HG02571 (cell line): Measurements from ENCODE around the gene ANKRD30B.
"Not testable (repeated sequence)": the region's sequence is repeated elsewhere in the genome, so short reads cannot be mapped to it uniquely, and the experiment has no call there.

Experiments used
- ATAC-seq: cut with Tn5 transposase; IDR thresholded peaks from one replicate; pipeline ENCODE4 v1.9.1; 2021; ENCODE audit warnings: mild to moderate bottlenecking, moderate library complexity; ENCODE audit not compliant: unreplicated experiment

The ANKRD30B gene

GRCh38 chr18:14841607-14842006, 93.6 kb downstream of the ANKRD30B start:
- not testable (repeated sequence) for ATAC-seq

DNA sequence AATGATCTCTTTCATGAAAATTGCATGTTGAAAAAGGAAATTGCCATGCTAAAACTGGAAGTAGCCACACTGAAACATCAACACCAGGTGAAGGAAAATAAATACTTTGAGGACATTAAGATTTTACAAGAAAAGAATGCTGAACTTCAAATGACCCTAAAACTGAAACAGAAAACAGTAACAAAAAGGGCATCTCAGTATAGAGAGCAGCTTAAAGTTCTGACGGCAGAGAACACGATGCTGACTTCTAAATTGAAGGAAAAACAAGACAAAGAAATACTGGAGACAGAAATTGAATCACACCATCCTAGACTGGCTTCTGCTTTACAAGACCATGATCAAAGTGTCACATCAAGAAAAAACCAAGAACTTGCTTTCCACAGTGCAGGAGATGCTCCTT, 103.6 kb downstream of the ANKRD30B start:
- not testable (repeated sequence) for ATAC-seq

GRCh38 chr18:14855634-14856033, 107.7 kb downstream of the ANKRD30B start:
- ATAC-seq: not testable (repeated sequence)

DNA sequence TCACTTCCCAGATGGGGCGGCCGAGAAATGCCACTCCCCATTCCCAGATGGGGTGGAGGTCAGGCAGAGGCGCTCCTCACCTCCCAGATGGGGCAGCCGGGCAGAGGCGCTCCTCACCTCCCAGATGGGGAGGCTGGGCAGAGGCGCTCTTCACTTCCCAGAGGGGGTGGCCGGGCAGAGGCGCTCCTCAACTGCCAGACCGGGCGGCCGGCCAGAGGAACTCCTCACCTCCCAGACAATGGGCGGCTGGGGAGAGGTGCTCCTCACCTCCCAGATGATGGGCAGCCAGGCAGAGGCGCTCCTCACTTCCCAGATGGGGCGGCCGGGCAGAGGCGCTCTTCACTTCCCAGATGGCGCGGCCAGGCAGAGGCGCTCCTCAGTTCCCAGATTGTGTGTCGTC, 108.3 kb downstream of the ANKRD30B start:
- ATAC-seq: not testable (repeated sequence)

GRCh38 chr18:14858514-14858913, 110.5 kb downstream of the ANKRD30B start:
- not testable (repeated sequence) for ATAC-seq

DNA sequence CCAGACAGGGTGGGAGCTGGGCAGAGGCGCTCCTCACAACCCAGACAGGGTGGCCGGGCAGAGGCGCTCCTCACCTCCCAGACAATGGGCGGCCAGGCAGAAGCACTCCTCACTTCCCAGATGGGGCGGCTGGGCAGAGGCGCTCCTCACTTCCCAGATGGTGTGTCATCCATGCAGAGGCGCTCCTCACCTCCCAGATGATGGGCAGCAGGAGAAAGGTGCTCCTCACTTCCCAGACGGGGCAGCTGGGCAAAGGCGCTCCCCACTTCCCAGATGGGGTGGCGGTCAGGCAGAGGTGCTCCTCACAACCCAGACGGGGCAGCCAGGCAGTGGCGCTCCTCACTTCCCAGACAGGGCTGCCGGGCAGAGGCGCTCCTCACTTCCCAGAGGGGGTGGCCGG, 112.0 kb downstream of the ANKRD30B start:
- ATAC-seq: not testable (repeated sequence)

- ATAC-seq: not testable (repeated sequence)
Measured at GRCh38 chr18:14866426-14866825, 118.5 kb downstream of the ANKRD30B start.

DNA sequence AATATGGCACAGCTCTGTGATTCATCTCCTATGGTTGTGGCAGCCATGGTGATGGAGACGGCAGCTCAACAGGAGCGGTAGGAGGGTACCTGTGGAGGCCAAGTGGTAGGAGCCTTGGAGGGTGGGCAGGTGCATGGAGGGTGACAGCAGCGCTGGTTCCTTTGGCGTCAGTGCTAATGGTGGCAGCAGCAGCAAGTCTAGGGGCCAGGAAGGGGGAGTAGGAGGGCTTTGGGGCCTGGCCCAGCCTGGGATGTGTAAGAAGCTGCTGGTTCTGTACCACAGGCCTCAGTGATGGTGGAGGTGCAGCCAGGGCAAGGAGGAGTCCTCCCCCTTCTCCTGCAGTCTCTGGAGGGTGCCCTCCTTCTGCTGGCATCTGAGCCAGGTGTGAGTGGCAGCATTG, 120.0 kb downstream of the ANKRD30B start:
- ATAC-seq: not testable (repeated sequence)

DNA sequence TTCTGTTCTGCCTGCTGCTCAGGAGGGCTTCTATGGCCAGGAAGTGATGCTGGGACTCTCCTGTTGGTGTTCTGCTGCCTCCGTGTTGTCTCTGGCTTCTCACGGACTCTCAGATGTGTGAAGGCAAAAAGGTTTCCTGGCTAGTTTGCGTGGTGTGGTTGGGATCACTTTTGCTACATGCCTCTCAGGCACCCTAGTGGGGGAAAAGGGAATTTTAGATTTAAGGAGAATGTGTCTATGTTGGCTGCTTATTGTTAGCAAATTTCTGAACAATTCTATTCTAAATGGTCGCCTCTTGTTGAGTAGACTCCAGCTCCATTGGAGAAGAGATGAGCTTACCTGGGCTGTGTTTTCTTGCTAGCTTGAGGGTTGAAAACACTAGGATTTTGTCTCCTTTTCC, 120.9 kb downstream of the ANKRD30B start:
- ATAC-seq: not testable (repeated sequence)

GRCh38 chr18:14878826-14879225, 130.9 kb downstream of the ANKRD30B start:
- ATAC-seq: not testable (repeated sequence)

- ATAC-seq: no peak
Measured at GRCh38 chr18:14900435-14900834, 152.5 kb downstream of the ANKRD30B start.
